NCI-H446 treated with DMSO at 0.1 percent for 48 hours (cell line): ENCODE data around the gene TMTC4.
A peak's percentile ranks its signal among the peaks of the same experiment; 100 is the strongest.
"Not testable (repeated sequence)": the region's sequence is repeated elsewhere in the genome, so short reads cannot be mapped to it uniquely, and the experiment has no call there.

Source experiments
- DNase-seq: peaks from one replicate; lab custom pipeline; 2025; lab: John Stamatoyannopoulos, UW

The TMTC4 gene, protein sequence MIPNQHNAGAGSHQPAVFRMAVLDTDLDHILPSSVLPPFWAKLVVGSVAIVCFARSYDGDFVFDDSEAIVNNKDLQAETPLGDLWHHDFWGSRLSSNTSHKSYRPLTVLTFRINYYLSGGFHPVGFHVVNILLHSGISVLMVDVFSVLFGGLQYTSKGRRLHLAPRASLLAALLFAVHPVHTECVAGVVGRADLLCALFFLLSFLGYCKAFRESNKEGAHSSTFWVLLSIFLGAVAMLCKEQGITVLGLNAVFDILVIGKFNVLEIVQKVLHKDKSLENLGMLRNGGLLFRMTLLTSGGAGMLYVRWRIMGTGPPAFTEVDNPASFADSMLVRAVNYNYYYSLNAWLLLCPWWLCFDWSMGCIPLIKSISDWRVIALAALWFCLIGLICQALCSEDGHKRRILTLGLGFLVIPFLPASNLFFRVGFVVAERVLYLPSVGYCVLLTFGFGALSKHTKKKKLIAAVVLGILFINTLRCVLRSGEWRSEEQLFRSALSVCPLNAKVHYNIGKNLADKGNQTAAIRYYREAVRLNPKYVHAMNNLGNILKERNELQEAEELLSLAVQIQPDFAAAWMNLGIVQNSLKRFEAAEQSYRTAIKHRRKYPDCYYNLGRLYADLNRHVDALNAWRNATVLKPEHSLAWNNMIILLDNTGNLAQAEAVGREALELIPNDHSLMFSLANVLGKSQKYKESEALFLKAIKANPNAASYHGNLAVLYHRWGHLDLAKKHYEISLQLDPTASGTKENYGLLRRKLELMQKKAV

DNA sequence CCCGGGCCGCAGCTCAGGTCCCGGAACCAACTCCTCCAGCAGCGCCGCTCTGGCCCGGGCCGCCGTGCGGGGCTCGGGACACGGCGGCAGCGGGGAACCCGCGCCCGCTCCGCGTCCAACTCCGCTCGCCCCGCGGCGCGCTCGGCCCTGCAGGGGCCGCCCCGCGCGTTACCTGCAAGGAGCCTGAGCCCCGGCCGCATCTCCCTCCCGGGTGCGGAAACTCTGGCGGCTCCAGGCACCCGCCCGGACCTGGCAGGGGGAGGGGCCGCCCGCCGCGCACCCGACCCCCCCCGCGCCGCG, at the start of gene TMTC4:
Gene TMTC4 (minus strand): TSS at position 224 of the 300 bp plus-strand sequence. CDS start 4,433 bp downstream, outside the sequence.
- DNase-seq = no peak

DNA sequence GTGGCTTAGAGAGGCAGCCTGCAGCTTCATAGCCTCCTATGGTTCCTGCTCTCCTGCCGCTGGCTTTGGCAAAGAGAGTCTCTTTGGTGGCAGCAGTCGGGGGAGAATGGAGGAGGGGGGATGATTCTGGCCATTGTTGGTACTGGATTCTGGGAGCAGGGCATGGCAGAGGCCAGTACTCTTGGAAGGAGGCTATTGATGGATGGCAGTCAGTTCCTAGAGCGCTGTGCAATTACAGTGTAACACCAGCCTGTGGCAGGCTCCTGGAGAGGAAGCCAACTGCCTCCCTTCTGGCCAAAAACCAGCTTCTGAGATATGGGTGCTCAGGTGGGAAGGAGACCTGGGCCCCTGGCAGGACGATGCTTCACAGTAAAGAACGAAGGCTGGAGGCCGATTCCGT, 47.9 kb upstream of the TMTC4 start:
- DNase-seq = no peak

DNA sequence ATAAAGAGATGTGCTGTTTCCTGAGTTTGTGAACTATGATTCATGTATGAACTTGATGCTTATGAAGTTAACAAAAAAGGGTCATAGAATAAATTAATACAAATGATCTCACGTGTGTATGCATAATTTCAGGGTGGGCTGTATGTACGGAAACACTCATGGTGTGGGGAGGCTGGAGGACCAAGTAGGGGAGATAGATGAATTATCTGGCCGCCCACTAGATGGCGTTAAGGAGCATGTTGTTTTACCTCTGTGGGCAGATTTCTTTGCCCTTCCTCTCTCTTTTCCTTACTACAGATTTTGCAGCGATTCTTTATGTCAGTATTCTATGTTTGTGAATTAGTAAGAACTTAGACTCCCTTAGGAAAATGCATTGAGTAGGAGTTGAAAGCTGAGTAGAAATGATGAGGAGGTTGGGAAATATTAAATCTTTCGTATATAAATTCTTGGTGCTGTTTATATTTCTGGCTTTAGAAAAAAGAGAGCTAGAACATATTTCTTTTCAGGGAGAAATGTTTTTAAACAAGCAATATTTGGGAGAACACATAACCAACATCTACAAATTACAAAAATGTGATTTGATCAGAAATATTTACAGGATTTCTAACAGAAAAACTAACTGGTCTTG, 47.4 kb upstream of the TMTC4 start:
- no peak for DNase-seq

DNA sequence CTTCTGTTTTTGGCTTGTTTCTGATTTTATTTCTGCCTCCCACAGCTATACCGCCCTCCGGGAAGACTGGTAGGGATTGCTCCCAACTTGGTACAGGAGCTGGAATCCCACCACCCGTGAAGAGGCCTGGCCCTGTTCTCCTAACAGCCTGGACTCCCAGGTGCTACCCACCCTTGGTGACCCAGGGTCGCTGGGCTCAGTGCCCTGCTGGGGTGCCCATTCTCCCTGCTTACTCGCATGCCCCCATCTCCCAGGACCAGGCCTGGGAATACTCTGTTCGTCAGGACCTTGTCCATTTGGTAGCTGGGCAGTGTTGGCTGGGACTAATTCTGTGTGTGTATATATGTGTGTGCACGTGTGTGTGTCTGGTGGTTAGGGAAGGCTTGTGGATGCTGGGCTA, 41.0 kb upstream of the TMTC4 start:
- DNase-seq = no peak

DNA sequence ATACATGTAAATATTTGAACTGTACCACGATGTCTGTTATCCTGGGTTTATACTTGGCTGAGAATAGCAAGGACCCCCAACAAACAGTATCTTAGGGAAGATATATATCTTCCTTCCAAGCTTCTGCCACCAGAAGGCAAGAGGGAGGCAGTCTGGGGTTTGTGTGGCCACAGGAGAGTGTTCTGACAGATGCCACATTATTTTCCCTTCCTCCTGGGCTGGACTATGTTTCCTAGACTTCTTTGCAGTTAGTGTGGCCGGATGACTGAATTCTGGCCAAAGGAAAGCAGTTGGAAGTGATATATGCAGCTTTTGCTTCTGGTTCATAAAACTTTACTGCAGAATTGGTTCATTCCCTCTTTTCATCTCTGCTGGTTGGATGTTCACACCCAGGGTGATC, 39.9 kb upstream of the TMTC4 start:
- peak; percentile 14 for DNase-seq

DNA sequence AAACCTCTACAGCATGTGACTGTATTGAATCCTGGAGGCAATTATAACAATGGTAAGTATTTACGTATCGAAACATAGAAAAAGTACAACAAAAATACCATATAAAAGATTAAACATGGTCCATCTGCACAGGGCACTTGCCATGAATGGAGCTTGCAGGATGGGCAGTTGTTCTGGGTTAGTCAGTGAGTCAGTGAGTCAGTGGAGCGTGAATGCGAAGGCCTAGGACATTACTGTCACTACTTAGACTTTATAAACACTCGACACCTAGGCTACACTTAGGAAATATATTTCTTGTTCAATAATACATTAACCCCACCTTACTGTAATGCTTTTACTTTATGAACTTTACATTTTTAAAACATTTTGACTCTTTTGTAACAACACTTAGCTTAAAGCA, 35.6 kb upstream of the TMTC4 start:
- no peak for DNase-seq

DNA sequence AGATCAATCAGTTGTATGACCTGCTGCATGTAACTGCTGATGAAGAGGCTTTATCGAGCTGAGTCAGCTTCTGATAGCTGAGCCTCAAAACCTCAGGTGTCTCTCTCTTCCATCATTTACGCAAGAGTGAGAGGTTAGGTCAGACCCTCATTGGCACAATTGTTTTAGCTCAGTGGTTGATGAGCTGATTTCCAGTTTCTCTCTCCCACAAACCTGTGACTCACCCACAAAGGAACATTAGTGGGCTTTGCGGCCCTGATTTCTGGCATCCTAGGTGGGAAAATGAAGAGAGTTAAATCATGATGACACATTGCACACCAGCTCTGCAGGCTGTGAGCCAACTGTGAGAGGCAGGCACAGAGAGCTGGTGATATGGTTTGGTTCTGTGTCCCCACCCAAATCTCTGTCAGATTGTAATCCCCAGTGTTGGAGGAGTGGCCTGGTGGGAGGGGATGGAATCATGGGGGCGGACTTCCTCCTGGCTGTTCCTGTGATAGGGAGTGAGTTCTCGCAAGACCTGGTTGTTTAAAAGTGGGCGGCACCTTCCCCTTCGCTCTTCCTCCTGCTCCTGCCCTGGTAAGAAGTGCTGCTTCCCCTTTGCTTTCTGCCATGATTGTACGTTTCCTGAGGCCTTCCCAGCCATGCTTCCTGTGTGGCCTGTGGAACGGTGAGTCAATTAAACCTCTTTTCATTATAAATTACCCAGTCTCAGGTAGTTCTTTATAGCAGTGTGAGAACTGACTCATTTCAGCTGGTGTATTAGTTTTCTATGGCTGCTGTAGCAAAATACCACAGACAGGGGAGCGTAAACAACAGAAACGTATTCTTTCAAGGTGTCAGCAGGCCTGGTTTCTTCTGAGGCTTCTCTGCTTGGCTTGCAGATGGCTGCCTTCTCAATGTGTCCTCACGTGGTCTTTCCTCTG, 33.5 kb upstream of the TMTC4 start:
- DNase-seq = no peak

DNA sequence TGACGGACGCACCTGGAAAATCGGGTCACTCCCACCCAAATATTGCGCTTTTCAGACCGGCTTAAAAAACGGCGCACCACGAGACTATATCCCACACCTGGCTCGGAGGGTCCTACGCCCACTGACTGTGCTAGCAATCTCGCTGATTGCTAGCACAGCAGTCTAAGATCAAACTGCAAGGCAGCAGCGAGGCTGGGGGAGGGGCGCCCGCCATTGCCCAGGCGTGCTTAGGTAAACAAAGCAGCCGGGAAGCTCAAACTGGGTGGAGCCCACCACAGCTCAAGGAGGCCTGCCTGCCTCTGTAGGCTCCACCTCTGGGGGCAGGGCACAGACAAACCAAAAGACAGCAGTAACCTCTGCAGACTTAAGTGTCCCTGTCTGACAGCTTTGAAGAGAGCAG, 23.7 kb upstream of the TMTC4 start:
- not testable (repeated sequence) for DNase-seq

DNA sequence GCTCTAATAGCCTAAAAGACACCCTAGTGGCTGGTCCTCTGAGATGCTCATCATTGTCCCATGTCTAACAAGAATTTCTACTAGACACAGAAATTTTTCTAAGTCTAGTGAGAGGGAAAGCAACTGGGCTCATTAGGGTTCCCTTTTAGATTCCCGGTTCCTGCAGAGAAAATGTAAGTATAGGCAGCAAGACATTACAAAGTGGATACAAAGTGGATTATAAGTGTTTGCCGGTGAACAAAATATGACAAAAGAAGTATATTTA, 20.8 kb upstream of the TMTC4 start:
- DNase-seq = no peak

DNA sequence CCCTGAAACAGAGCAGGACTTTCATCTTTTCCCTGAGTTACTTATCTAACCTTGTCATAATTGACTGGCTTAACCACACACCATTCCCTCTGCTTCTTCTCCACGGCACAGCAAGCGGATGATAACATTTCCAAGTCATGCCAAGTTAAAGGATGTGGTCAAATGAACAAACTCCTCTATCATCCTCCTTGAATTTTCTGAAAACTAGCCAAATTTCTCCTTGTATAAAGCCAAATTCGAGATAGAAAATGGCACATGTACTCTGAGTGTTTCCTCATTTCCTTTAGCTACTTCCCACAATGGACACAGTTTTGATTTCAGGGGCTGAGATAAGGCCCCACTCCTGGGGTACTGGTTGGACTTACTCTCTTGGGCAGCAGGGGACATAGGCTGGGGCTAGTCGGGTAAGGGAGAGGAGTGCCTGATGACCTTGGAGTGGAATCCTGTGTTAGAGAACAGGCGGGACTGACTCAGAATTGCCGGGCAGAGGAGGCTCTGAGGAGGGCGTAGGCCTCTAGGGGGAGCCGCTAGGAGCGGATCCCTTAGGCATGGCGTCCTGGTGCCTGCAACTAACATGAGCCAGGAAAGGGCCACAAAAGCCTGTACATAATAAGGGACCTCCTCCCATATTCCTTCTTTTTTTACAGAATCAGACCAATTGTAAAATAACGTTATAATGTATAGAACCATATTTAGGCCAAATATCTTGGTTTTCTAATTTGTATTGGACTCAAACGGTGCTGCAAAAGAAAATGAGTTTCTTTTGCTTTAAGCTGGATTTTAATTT, 20.3 kb upstream of the TMTC4 start:
- no peak for DNase-seq

DNA sequence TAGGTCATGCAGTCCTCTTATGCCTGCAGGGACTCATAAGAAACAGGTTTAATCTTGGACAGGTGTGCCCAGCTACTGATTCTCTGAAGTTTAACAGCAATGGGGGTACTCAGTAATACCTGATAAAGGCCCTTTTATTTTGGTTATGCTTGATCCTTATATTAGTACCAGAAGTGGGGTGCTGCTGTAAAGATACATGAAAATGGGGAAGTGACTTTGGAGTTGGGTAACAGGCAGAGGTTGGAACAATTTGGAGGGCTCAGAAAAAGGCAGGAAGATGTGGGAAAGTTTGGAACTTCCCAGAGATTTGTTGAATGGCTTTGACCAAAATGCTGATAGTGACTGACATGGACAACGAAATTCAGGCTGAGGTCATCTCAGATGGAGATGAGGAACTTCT, 14.6 kb upstream of the TMTC4 start:
- DNase-seq = no peak

DNA sequence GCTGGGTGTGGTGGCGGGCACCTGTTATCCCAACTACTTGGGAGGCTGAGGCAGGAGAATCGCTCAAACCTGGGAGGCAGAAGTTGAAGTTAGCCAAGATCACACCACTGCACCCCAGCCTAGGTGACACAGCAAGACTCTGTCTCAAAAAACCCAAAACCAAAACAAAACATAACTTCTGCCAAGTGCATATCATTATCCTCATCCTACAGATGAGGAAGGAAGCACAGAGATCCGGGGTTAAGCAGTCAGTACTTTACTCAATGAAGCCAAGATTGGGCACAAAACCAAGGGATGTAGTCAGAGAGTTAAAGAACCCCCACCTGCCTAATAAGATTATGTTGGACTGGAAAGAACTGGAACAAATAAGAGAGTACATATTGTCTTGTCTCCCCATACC, 5.5 kb upstream of the TMTC4 start:
- DNase-seq = no peak

DNA sequence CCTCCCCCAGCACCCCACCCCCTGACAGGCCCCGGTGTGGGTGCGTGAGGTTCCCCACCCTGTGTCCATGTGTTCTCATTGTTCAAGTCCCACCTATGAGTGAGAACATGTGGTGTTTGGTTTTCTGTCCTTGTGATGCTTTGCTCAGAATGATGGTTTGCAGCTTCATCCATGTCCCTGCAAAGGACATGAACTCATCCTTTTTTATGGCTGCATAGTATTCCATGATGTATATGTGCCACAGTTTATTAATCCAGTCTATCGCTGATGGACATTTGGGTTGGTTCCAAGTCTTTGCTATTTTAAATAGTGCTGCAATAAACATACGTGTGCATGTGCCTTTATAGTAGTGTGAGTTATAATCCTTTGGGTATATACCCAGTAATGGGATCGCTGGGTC, 2.5 kb upstream of the TMTC4 start:
- DNase-seq = not testable (repeated sequence)

DNA sequence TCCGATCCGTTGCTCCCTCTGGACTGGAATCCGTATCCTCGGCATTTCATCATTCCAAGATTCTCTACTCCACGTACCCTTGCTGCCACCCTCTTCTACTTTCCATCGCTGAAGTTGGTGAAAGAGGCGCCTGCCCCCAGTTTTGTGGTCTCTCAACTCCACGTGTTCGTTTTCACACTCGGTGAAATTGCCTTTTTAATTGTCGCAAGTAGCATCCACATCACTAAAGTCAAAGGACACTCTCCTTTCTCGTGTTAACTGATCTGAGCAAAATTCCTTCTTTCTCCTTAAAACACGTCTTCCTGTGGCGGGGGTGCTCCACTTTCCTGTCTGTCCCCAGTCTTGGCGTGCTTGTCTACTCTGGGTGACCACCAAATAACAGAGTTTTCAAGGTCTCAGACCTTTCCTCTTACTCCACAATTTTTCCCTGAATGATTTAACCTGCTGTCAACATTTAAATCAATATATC, 1.1 kb upstream of the TMTC4 start:
- DNase-seq = no peak

DNA sequence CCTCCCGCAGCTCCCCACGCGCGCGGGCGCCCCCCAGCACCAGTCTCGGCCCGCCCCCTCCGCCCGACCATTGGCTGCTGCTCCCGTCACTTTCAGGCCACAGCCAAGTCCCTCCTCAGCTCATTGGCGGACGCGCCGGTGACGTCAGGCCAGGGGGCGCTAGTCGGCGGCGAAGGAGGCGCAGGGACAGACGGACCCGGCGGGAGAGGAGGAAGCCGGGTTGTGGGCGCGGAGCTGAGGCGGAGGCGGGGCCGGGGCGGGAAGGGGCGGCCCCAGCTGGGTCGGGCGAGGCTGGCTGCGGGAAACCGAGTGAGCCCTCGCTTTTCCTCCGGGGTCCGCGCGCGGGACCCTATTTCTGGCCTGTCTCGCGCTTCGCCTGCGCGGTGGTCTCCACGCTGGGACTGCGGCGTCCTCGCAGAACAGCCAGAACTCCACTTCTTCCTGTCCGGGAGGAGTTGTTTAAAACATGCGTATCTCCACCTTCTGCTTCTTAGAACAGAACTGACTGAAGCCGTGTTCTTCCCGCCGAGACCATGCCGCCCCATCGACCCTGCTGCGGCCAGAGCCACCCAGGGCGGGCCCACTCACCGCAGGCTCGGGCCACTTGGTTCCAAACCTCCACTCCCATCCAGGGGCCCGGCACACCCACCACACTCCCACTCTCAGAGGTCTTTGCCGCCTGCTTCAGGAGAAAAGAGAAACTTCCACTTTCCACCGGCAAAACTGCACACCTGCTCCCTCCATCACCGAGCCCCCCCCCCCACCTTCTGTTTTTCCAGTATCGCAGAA, 471 bp upstream of the TMTC4 start:
- DNase-seq = peak; percentile 83

DNA sequence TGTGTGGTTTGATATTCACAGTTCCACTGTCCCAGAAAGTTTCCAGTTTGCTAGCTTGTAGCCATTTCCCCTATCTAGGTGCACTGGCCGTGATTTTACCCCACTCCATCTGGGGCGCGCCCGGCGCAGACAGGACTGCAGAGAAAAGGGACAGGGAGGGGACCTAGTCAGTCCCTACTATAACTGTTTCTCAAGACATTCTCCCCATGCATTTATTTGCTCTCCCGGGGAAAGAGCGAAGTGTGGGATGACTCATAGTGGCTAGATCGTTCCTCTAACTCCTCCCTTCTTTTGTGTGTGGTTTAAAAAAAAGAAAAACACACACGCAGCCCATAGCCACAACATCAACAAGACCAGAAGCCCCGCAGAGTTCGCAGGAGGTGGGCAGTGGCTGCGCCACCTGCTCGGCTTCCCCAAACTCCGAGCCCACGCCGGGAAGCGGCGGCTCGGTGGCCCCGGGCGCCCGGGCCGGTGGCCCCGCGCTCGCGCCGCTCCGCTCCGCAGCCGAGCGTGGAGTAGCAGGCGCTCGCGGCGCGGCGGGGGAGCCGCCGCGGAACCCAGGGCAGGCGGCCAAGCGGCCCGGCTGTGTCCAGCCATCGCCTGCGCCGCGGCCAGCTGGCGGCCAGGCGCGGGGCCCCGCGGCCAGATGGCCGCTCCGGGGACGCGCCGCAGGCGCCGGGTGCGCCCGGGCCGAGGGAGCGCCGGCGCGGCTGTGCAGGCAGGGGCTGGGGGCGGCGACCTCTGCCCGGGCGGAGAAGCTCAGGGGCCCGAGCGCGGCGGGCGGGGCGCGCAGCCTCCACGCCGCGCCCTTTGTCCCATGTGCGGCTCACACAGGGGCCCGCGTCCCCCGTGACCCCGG, 653 bp downstream of the TMTC4 start:
- DNase-seq = peak; percentile 53

DNA sequence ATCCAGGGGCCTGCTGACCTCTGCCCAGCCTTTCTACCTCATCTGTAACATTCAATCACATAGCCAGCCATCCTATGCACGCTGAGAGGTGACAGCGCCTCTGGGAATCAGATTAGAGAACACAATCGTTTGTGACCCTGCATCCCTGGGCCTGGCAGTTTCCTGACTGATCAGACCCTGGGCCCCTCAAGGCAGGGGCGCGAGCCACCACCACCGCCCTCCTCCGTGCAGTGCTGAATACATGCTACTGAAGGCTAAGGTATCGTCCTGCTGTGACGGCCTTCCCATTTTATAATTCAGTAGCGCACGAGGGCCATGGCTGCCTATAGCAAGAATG, 1.3 kb downstream of the TMTC4 start:
- DNase-seq = no peak

DNA sequence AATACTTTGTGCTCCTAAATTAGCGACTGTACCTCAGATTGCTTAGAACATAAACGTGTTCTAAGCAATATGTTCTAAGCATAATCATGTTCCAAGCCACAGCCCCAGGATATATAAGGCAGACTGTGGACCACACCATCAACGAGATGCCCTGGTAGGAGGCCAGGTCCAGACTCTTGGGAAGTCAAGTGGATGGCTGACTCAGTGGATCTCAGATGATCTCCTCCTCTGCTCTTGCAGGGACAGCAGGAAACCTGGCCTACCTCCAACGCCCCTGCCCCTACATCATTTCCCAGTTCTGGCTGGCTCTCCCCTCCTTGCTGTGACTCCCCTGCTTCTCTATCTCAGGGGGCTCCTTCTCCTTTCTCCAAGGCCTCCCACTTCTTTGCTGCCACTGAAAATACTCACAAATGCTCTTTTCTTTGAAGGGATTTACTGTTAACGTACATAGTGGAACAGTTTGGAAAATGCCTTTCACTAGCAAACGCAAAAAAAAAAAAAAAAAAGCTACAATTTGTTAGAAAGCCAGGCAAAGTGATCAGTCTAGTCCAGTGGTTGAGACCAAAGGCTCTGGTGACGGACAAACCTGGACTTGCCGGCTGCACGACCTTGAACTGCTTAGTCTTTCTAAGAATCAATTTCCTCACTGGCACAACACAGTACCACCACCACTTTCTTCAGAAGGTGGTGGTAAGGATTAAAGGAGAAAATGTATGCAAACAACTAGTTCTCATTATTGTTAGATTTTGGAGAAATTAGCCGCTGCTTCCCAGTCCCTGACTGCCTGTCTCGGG, 3.0 kb downstream of the TMTC4 start:
- no peak for DNase-seq

DNA sequence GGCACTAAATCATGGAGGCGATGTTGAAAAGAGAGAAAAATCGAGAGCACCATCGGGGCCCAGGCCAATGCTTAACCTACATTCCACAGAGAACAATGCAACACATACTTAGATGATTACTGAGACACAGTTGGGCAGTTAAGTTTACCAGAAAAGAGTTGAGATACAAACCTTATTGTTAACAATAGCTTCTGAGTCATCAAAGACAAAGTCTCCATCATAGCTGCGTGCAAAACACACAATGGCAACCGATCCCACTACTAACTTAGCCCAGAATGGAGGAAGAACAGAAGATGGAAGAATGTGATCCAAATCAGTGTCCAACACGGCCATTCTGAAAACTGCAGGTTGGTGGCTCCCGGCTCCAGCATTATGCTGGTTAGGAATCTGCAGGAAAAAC, 6.2 kb downstream of the TMTC4 start:
- no peak for DNase-seq
